Measurements from ENCODE around the gene ZNFX1.

DNA sequence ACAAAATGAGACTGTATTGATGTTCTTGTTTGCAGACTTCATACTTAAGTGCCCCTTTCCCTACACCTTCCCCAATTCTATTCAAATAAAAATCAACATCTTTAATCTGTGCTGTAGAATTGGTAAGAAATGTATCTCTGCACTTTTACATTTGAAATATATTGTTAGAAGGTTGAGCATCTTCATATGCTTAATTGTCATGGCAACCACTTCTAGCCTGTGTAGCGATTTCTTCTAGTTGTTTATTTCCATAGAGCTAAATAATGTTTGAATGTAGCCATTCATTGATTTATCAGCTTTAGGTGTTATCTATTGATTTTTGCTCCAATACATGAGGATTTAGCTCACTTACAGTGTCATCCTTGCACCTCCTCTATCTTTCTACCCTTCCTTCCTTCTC, 37.7 kb upstream of the ZNFX1 start:
- no peak for TF ChIP-seq JUNB (IDR thresholded peaks at IDR 0.05)
- TF ChIP-seq MAZ (IDR thresholded peaks at IDR 0.05; ENCODE audit: borderline replicate concordance, low read depth, low read length) = no peak
- no peak for TF ChIP-seq POLR2AphosphoS2 (conservative IDR thresholded peaks at IDR 0.05; ENCODE audit: low read length)
- TF ChIP-seq SMC3 (IDR thresholded peaks at IDR 0.05) = no peak
- TF ChIP-seq, protein P1, sequence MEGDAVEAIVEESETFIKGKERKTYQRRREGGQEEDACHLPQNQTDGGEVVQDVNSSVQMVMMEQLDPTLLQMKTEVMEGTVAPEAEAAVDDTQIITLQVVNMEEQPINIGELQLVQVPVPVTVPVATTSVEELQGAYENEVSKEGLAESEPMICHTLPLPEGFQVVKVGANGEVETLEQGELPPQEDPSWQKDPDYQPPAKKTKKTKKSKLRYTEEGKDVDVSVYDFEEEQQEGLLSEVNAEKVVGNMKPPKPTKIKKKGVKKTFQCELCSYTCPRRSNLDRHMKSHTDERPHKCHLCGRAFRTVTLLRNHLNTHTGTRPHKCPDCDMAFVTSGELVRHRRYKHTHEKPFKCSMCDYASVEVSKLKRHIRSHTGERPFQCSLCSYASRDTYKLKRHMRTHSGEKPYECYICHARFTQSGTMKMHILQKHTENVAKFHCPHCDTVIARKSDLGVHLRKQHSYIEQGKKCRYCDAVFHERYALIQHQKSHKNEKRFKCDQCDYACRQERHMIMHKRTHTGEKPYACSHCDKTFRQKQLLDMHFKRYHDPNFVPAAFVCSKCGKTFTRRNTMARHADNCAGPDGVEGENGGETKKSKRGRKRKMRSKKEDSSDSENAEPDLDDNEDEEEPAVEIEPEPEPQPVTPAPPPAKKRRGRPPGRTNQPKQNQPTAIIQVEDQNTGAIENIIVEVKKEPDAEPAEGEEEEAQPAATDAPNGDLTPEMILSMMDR (IDR thresholded peaks at IDR 0.05) = no peak
- TF ChIP-seq, protein P2, sequence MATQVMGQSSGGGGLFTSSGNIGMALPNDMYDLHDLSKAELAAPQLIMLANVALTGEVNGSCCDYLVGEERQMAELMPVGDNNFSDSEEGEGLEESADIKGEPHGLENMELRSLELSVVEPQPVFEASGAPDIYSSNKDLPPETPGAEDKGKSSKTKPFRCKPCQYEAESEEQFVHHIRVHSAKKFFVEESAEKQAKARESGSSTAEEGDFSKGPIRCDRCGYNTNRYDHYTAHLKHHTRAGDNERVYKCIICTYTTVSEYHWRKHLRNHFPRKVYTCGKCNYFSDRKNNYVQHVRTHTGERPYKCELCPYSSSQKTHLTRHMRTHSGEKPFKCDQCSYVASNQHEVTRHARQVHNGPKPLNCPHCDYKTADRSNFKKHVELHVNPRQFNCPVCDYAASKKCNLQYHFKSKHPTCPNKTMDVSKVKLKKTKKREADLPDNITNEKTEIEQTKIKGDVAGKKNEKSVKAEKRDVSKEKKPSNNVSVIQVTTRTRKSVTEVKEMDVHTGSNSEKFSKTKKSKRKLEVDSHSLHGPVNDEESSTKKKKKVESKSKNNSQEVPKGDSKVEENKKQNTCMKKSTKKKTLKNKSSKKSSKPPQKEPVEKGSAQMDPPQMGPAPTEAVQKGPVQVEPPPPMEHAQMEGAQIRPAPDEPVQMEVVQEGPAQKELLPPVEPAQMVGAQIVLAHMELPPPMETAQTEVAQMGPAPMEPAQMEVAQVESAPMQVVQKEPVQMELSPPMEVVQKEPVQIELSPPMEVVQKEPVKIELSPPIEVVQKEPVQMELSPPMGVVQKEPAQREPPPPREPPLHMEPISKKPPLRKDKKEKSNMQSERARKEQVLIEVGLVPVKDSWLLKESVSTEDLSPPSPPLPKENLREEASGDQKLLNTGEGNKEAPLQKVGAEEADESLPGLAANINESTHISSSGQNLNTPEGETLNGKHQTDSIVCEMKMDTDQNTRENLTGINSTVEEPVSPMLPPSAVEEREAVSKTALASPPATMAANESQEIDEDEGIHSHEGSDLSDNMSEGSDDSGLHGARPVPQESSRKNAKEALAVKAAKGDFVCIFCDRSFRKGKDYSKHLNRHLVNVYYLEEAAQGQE (IDR thresholded peaks at IDR 0.05) = no peak
- TF ChIP-seq MAFK (IDR thresholded peaks at IDR 0.05; ENCODE audit: partially characterized antibody) = no peak
- no peak for TF ChIP-seq GATA3 (IDR thresholded peaks at IDR 0.05; ENCODE audit: borderline replicate concordance)
